HEK293 (cell line): ENCODE data around the gene SMOC1.

ENCODE experiments used
- CTCF ChIA-PET: fragments of 350-600 bp; formaldehyde crosslinking; extraction: SDS; loops from one replicate; lab custom pipeline; 2021; ENCODE audit warnings: antibody characterized with exemption; lab: Yijun Ruan, JAX
- POLR2A ChIA-PET: fragments of 300-600 bp; formaldehyde crosslinking; extraction: SDS; loops from one replicate; lab custom pipeline; 2020; ENCODE audit warnings: antibody characterized with exemption, inconsistent platforms; lab: Yijun Ruan, JAX
- H3K27ac ChIP-seq: fragments of 200-500 bp; sonication (Bioruptor generic); 2 replicates; pipeline ENCODE4 v1.5.1; 2014; ENCODE audit warnings: low read depth, low read length, control low read depth, inconsistent platforms; ENCODE audit errors: extremely low read depth
- H3K36me3 ChIP-seq, 2 experiments: fragments of 200-500 bp in 1 of 2; sonication (Bioruptor generic) in 1 of 2; 1 replicate in 1 of 2; 2 replicates in 1 of 2; pipeline ENCODE4 v1.5.1; 2014 to 2017; ENCODE audit warnings: inconsistent platforms in 2 of 2, low read length in 2 of 2; ENCODE audit not compliant: control insufficient read depth in 2 of 2, insufficient read depth in 1 of 2
- H3K4me1 ChIP-seq: fragments of 200-500 bp; sonication (Bioruptor generic); 2 replicates; pipeline ENCODE4 v1.5.1; 2014; ENCODE audit warnings: mild to moderate bottlenecking, low read length, inconsistent platforms; ENCODE audit not compliant: control insufficient read depth, insufficient read depth
- H3K4me3 ChIP-seq: 2 replicates; pipeline ENCODE4 v1.5.1; 2011; ENCODE audit warnings: low read depth, mild to moderate bottlenecking, control low read depth, low read length, moderate library complexity
- H3K9me3 ChIP-seq: fragments of 200-500 bp; sonication (Bioruptor generic); 2 replicates; pipeline ENCODE4 v1.5.1; 2014; ENCODE audit warnings: low read depth, low read length, inconsistent platforms; ENCODE audit not compliant: control insufficient read depth, insufficient read depth
- ATF2 ChIP-seq: fragments of 450-650 bp; formaldehyde crosslinking; IDR thresholded peaks from 2 replicates; pipeline ENCODE4 v1.5.1; 2016; ENCODE audit warnings: missing biosample characterization, missing genetic modification characterization, low read depth
- GLI2 ChIP-seq: fragments of 450-650 bp; formaldehyde crosslinking; IDR thresholded peaks from 2 replicates; pipeline ENCODE4; 2017; ENCODE audit warnings: missing biosample characterization, missing genetic modification characterization, low read depth, borderline replicate concordance
- PRDM1 ChIP-seq: fragments of 450-650 bp; formaldehyde crosslinking; IDR thresholded peaks from 2 replicates; pipeline ENCODE4; 2016; ENCODE audit warnings: missing biosample characterization, missing genetic modification characterization
- REPIN1 ChIP-seq: fragments of 450-650 bp; formaldehyde crosslinking; IDR thresholded peaks from 2 replicates; pipeline ENCODE4 v1.5.1; 2017; ENCODE audit warnings: missing biosample characterization, missing genetic modification characterization, low read depth
- ZBTB26 ChIP-seq: fragments of 450-650 bp; formaldehyde crosslinking; optimal IDR thresholded peaks from 2 replicates; pipeline ENCODE3; 2016; ENCODE audit warnings: missing biosample characterization, mild to moderate bottlenecking, missing genetic modification characterization
- ZNF18 ChIP-seq: fragments of 450-650 bp; formaldehyde crosslinking; IDR thresholded peaks from 2 replicates; pipeline ENCODE4 v1.5.1; 2016; ENCODE audit warnings: missing biosample characterization, missing genetic modification characterization
- ZNF274 ChIP-seq, 2 experiments: fragments of 200-500 bp in 1 of 2; fragments of 450-650 bp in 1 of 2; sonication (Bioruptor generic) in 1 of 2; formaldehyde crosslinking in 1 of 2; IDR thresholded peaks; 2 replicates each; pipeline versions ENCODE4 v1.5.1 to v1.6.1; 2014 to 2016; ENCODE audit warnings: borderline replicate concordance in 1 of 2, inconsistent platforms in 1 of 2, low read length in 1 of 2, missing biosample characterization in 1 of 2, missing genetic modification characterization in 1 of 2
- ZNF324 ChIP-seq: fragments of 450-650 bp; formaldehyde crosslinking; IDR thresholded peaks from 2 replicates; pipeline ENCODE4 v1.5.1; 2016; ENCODE audit warnings: missing biosample characterization, missing genetic modification characterization
- ZNF398 ChIP-seq: fragments of 450-650 bp; formaldehyde crosslinking; IDR thresholded peaks from 2 replicates; pipeline ENCODE4 v1.5.1; 2017; ENCODE audit warnings: missing biosample characterization, missing genetic modification characterization
- ZNF449 ChIP-seq: fragments of 450-650 bp; formaldehyde crosslinking; IDR thresholded peaks from 2 replicates; pipeline ENCODE4 v1.5.1; 2017; ENCODE audit warnings: missing biosample characterization, mild to moderate bottlenecking, missing genetic modification characterization, moderate library complexity
- ZNF544 ChIP-seq: fragments of 450-650 bp; formaldehyde crosslinking; IDR thresholded peaks from 2 replicates; pipeline ENCODE4 v1.5.0; 2017; ENCODE audit warnings: missing biosample characterization, missing genetic modification characterization
- ZNF692 ChIP-seq: fragments of 450-650 bp; formaldehyde crosslinking; IDR thresholded peaks from 2 replicates; pipeline ENCODE4 v1.5.1; 2016; ENCODE audit warnings: missing biosample characterization, missing genetic modification characterization

The SMOC1 gene

GRCh38 chr14:70080076-70080475 is 200.9 kb downstream of the SMOC1 start:
- POLR2A ChIA-PET, result no interaction called here
- Histone ChIP-seq H3K4me3 (no peak overlapping the region), H3K9me3 (no peaks in the 10 kb centered on the region), H3K27ac (no peak overlapping the region), H3K4me1 (no peaks in the 10 kb centered on the region), H3K36me3 (no peaks in the 10 kb centered on the region)
- TF ChIP-seq REPIN1 (no peak), ZNF18 (tag by site-specific recombination) (no peak), ATF2 (tag by site-specific recombination) (no peak), ZNF692 (tag by site-specific recombination) (no peak), ZNF449 (tag by site-specific recombination) (no peak), ZBTB26 (tag by site-specific recombination) (no peak), GLI2 (tag by site-specific recombination) (no peak), ZNF324 (no peak), PRDM1 (no peak), ZNF398 (tag by site-specific recombination) (no peak), ZNF544 (tag by site-specific recombination) (no peak), ZNF274 (IDR thresholded peaks at IDR 0.05; ENCODE audit: low read length) (no peak), ZNF274 (tag by site-specific recombination; IDR thresholded peaks at IDR 0.05; ENCODE audit: borderline replicate concordance) (no peak)
- CTCF ChIA-PET, result interaction anchor here (0.7 to 1.4 kb wide), 2 partner anchors 34 to 540 kb away, joined by 3 read pairs; no protein-coding TSS in a partner anchor
